ENCODE measurements around the gene AGBL2.
"Not testable (repeated sequence)": the region's sequence is repeated elsewhere in the genome, so short reads cannot be mapped to it uniquely, and the experiment has no call there.

Gene AGBL2

GRCh38 chr11:47688111-47688510, 27.1 kb downstream of the AGBL2 start:
- DNase-seq = no peak

- not testable (repeated sequence) for DNase-seq
Measured at GRCh38 chr11:47686704-47687103, 28.5 kb downstream of the AGBL2 start.

- no peak for DNase-seq
Measured at GRCh38 chr11:47686151-47686550, 29.0 kb downstream of the AGBL2 start.

DNA sequence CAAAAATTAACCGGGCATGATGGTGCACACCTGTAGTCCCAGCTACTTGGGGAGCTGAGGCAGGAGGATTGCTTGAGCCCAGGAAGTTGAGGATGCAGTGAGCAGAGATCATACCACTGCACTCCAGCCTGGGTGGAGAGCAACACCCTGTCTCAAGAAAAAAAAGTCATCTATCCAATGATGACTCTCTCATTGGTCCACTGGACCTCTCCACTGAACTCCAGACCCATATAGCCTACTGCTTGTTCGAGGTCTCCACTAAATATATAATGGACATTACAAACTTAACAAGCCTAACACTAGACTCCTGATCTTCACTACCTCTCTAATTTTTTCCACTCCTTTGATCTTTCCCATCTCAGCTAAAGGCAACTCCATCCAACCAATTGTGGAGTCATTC, 39.3 kb downstream of the AGBL2 start:
- no peak for DNase-seq

DNA sequence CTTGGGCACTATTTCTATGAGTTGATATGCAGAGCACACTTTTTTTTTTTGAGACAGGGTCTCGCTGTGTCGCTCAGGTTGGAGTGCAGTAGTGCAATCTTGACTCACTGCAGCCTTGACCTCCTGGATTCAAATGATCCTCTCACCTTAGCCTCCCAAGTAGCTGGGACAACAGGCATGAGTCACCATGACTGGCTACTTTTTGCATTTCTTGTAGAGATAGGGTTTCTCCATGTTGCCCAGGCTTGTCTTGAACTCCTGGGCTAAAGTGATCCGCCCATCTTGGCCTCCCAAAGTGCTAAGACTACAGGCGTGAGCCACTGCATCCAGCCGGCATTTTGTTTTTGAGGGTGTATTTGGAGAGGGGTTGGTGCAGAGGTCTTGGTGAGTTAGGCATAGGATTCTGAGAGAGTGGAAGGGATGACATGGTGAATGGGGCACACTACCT, 42.9 kb downstream of the AGBL2 start:
- DNase-seq = no peak

DNA sequence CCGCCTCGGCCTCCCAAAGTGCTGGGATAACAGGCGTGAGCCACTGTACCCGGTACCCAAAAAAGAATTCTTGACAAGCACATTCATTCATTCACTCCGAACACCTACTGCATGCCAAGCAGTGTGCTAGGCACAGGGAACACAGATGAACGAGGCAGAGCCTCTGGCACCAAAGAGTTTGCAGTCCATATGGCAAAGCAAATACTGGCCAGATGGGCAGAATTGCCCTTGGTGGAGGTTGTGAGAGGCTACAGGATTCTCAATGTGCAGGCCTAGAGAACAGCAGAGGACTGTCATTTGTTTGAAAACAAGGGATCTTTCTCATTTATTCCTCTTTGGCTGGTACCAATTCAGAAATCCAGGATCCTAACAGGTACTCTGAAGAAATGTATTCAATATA, 45.3 kb downstream of the AGBL2 start:
- no peak for DNase-seq

DNA sequence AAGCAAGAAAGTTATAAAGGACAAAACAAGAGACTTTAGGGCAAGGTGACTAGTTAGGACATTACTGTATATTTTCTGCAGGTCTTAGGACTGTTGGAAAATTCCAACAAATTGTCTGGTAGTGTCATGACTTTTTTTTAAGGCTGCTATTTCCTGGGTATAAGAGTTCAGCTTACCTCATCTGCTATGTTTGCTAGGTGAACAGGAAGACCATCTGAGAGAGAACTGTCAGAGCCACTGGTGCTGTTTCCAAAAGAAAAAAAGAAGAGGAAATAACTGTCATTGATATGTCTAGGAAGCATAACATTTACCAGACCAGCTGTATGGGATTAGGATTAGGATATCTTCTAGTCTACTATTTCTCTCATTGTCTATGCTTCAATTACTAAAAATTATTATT, 46.5 kb downstream of the AGBL2 start:
- DNase-seq = no peak

DNA sequence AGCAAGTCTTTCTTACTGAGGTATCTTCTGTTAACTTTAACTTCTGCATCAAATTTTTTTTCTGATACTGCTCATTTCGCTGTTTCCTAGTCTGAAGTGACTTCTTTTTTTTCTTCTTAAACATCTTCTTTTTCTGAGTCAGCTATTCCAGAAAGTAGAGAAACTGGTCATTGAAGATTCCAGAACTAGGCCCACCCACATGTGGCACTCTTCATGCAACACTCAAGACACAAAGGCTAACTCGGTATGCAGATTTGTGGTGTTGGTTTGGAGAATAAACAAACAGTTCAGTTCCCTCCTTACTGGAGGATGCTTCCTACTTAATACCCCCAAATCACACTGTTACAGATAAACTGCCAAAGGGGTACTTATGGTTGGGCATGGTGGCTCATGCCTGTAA, 47.6 kb downstream of the AGBL2 start:
- no peak for DNase-seq

DNA sequence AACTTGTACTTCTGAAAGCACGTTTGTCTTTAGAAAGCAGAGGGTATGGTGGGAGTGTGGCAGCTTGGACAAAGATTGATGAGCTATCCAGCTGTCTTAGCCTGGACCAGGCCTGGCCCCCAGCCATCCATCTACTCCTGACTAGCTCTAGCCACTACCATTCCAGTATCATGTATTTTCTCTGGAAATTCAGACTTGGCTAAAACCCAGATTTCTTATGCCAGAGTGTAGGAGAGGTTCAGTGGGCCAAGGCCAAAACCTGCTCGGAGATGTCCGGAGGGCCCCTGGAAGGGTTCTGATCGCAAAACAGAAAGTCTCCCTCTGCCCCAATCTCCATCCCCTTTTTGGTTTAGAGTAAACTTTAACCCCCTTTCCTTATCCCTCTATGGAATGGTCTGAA, 48.0 kb downstream of the AGBL2 start:
- DNase-seq = no peak

DNA sequence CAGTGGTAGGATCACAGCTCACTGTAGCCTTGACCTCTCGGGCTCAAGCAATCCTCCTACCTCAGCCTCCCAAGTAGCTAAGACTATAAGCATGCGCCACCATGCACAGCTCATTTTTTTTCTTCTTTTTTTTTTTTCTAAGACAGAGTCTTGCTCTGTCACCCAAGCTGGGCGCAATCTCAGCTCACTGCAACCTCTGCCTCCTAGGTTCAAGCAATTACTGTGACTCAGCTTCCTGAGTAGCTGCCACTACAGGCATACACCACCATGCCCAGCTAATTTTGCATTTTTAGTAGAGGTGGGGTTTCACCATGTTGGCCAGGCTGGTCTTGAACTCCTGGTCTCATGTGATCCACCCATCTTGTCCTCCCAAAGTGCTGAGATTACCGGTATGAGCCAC, 50.2 kb downstream of the AGBL2 start:
- DNase-seq = peak; percentile 29

DNA sequence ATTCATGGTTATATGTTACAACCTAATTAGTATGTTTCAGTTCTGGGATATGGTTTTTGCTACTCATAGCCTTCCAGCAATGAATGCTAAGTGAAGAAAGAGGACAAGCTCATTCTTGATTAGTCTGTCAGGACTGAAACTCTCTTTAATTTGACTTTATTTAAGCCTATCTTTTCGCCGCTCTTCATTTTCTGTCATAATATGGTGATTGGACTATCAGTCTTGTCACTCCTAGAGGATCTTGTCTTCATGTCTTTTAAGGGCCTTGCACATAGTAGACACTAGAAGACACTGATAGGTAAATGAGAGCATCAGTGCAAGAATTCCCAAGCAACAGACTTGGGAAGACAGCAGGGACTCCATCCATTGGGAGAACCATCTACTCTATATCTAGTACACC, 53.9 kb downstream of the AGBL2 start:
- no peak for DNase-seq

- no peak for DNase-seq
Measured at GRCh38 chr11:47659276-47659675, 55.9 kb downstream of the AGBL2 start.

GRCh38 chr11:47656260-47656885, 58.8 kb downstream of the AGBL2 start:
- DNase-seq = no peak

- DNase-seq = no peak
Measured at GRCh38 chr11:47651818-47652469, 63.2 kb downstream of the AGBL2 start.

GRCh38 chr11:47649276-47649675, 65.9 kb downstream of the AGBL2 start:
- no peak for DNase-seq

GRCh38 chr11:47646019-47646418, 69.2 kb downstream of the AGBL2 start:
- no peak for DNase-seq

GRCh38 chr11:47645500-47645899, 69.7 kb downstream of the AGBL2 start:
- no peak for DNase-seq

DNA sequence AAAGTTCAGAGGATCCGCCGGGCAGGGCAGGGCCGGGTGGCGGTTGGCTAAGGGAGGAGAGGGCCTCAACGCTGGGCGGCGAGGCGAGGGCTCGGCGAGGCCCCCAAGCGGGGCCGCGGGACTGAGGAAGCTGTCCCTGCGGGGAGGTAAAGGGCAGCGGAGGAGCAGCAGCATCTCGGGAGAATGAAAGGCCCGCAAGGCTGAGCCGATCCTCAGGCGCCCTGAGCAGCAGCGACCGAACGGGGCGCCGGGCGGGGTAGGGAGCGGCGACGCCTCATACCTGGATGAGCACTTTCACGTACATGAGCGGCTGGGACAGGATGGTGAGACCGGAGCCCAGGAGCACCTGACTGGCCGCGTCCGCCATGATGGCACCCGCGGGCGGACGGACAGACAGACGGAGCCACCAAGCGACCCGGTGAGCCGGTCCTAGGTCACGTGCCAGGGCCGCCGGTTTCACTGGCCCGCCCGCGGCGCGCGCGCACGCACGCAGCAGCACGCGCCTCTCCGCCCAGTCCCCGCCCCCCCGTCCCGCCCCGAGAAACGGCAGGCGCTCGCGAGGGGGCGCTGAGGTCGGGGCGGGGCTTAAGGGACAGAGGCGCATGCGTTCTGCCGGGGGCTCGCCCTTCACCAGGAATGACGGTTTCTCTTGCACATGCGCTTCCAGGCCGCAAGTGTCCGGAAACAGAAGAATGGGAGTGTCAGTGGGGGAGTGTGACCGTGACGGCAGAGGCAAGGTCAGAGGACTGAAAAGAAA, 72.9 kb downstream of the AGBL2 start, which contains the start of gene MTCH2:
MTCH2 (minus strand) TSS at position 461 of the 757 bp plus-strand sequence; CDS start at position 367, 94 bp downstream.
- DNase-seq = peak; percentile 97

DNA sequence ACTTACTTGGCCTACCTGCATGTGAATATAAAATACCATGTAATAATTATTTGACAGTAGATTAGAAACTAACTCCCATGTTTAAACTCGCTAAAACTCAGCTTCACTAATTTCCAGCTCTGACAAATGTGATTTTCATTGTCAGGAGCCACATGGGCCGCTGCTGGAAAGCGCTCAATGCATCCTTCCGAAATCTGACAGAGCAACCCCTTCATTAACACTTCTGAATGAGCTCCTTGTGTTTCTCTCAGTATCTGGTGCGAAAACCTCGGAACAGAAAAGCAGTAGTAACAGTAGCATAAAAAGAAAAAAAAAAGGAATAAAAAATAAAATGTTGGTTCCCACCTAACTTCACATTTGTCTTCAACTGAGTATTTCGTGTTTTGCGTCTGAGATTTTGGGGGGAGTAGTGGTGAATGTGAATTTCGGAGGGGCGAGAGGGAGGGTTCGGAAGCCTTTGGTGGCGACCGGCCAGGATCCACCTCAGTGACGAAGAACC, 73.5 kb downstream of the AGBL2 start:
- no peak for DNase-seq

- not testable (repeated sequence) for DNase-seq
Measured at GRCh38 chr11:47640506-47640905, 74.7 kb downstream of the AGBL2 start.

GRCh38 chr11:47636331-47636730, 78.8 kb downstream of the AGBL2 start:
- DNase-seq = not testable (repeated sequence)

GRCh38 chr11:47631473-47631872, 83.7 kb downstream of the AGBL2 start:
- no peak for DNase-seq

DNA sequence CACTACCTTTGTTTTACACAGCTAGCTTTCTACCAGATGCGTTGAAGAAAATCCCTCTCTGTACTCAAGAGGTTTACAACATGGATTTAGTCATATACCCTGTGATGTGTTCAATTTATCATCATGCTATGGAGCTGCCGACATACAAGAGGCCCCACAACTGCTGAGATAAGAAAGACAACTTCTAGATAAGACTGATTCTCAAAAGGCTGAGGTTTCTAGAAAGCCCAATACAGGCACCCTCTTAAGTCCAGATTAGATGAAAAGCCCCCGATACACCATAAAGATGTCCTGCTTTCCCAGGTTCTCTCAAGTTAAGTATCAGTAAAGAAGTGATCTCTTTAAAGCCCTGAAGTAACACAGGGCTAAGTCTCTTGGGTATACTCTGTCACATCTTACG, 87.1 kb downstream of the AGBL2 start:
- DNase-seq = no peak

DNA sequence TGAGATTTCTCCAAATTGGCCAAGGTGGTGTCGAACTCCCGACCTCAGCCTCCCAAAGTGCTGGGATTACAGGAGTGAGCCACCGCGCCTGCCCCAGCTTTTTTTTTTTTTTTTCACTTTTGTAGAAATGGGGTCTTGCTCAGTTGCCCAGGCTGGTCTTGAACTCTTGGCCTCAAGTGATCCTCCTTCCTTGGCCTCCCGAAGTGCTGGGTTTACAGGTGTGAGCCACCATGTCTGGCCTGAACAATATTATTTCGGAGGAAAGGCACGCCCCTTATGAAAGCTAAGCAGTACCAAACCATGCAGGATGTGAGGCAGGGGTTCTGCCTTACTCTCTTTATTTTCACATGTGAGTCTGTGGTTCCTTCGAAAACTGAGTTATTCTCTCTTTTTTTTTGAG, 88.9 kb downstream of the AGBL2 start:
- DNase-seq = no peak

All from stimulated activated CD4-positive, alpha-beta T cell treated with anti-CD3 and anti-CD28 coated beads, Interleukin-15, amount 100 ng/mL, for 24 hours (primary cell).